ENCODE results near the gene TPX2.
"Not testable (repeated sequence)": the region's sequence is repeated elsewhere in the genome, so short reads cannot be mapped to it uniquely, and the experiment has no call there.

Gene TPX2

GRCh38 chr20:31721408-31722256 lies 17.5 kb upstream of the TPX2 start:
- DNase-seq: peak; percentile 49

GRCh38 chr20:31722257-31723068 lies 16.6 kb upstream of the TPX2 start, which contains the start of gene BCL2L1:
BCL2L1 (minus strand) TSS chr20:31722868; CDS start chr20:31722218, 650 bp downstream.
- peak; percentile 89 for DNase-seq

GRCh38 chr20:31723069-31723318 lies 16.1 kb upstream of the TPX2 start:
- DNase-seq: no peak

GRCh38 chr20:31723319-31724078 lies 15.6 kb upstream of the TPX2 start:
- DNase-seq: peak; percentile 99

GRCh38 chr20:31731321-31731717 lies 7.8 kb upstream of the TPX2 start:
- DNase-seq: no peak

GRCh38 chr20:31739550-31739977 lies 474 bp downstream of the TPX2 start:
- DNase-seq: no peak

- DNase-seq: no peak
These were observed 1.1 kb downstream of the TPX2 start for GRCh38 chr20:31740208-31740607.

GRCh38 chr20:31740656-31741323 lies 1.7 kb downstream of the TPX2 start:
- no peak for DNase-seq

GRCh38 chr20:31746068-31746878 lies 7.2 kb downstream of the TPX2 start:
- no peak for DNase-seq

- not testable (repeated sequence) for DNase-seq
These were observed 7.9 kb downstream of the TPX2 start for GRCh38 chr20:31747028-31747427.

- no peak for DNase-seq
These were observed 8.6 kb downstream of the TPX2 start for GRCh38 chr20:31747640-31748039.

- DNase-seq: no peak
These were observed 10.1 kb downstream of the TPX2 start for GRCh38 chr20:31749223-31749622.

- DNase-seq: no peak
These were observed 12.0 kb downstream of the TPX2 start for GRCh38 chr20:31751126-31751525.

- DNase-seq: no peak
These were observed 18.2 kb downstream of the TPX2 start for GRCh38 chr20:31757254-31757653.

- DNase-seq: no peak
These were observed 19.4 kb downstream of the TPX2 start for GRCh38 chr20:31758521-31758920.

GRCh38 chr20:31758991-31759390 lies 19.9 kb downstream of the TPX2 start:
- no peak for DNase-seq

- no peak for DNase-seq
These were observed 20.9 kb downstream of the TPX2 start for GRCh38 chr20:31759836-31760518.

- DNase-seq: no peak
These were observed 21.6 kb downstream of the TPX2 start for GRCh38 chr20:31760519-31761240.

- DNase-seq: no peak
These were observed 25.7 kb downstream of the TPX2 start for GRCh38 chr20:31764641-31765305.

- DNase-seq: no peak
These were observed 28.7 kb downstream of the TPX2 start for GRCh38 chr20:31767805-31768204.

Measured in stimulated activated CD4-positive, alpha-beta T cell treated with anti-CD3 and anti-CD28 coated beads, Interleukin-15, amount 100 ng/mL, for 24 hours (primary cell).